ENCODE data around the gene PACSIN3.

Gene PACSIN3

GRCh38 chr11:47152953-47153950, 33.0 kb downstream of the PACSIN3 start:
- DNase-seq (ENCODE audit: low spot score) = peak; percentile 93

GRCh38 chr11:47152126-47152952, 33.9 kb downstream of the PACSIN3 start:
- DNase-seq (ENCODE audit: low spot score) = no peak

- DNase-seq (ENCODE audit: low spot score) = no peak
Observed at GRCh38 chr11:47149782-47150181, 36.5 kb downstream of the PACSIN3 start.

GRCh38 chr11:47148903-47149531, 37.2 kb downstream of the PACSIN3 start:
- DNase-seq (ENCODE audit: low spot score) = no peak

GRCh38 chr11:47148270-47148669, 38.0 kb downstream of the PACSIN3 start:
- DNase-seq (ENCODE audit: low spot score) = no peak

GRCh38 chr11:47147681-47148080, 38.6 kb downstream of the PACSIN3 start:
- DNase-seq (ENCODE audit: low spot score) = no peak

GRCh38 chr11:47147250-47147649, 39.0 kb downstream of the PACSIN3 start:
- no peak for DNase-seq (ENCODE audit: low spot score)

GRCh38 chr11:47144541-47144940, 41.7 kb downstream of the PACSIN3 start:
- no peak for DNase-seq (ENCODE audit: low spot score)

- DNase-seq (ENCODE audit: low spot score) = no peak
Observed at GRCh38 chr11:47143322-47143721, 42.9 kb downstream of the PACSIN3 start.

- peak; percentile 88 for DNase-seq (ENCODE audit: low spot score)
Observed at GRCh38 chr11:47139878-47140277, 46.4 kb downstream of the PACSIN3 start.

- peak; percentile 58 for DNase-seq (ENCODE audit: low spot score)
Observed at GRCh38 chr11:47137476-47137875, 48.8 kb downstream of the PACSIN3 start.

- peak; percentile 69 for DNase-seq (ENCODE audit: low spot score)
Observed at GRCh38 chr11:47136921-47137320, 49.3 kb downstream of the PACSIN3 start.

GRCh38 chr11:47136327-47136726, 49.9 kb downstream of the PACSIN3 start:
- DNase-seq (ENCODE audit: low spot score) = no peak

- DNase-seq (ENCODE audit: low spot score) = no peak
Observed at GRCh38 chr11:47132981-47133380, 53.3 kb downstream of the PACSIN3 start.

GRCh38 chr11:47132490-47132889, 53.7 kb downstream of the PACSIN3 start:
- no peak for DNase-seq (ENCODE audit: low spot score)

- no peak for DNase-seq (ENCODE audit: low spot score)
Observed at GRCh38 chr11:47131136-47131535, 55.1 kb downstream of the PACSIN3 start.

- no peak for DNase-seq (ENCODE audit: low spot score)
Observed at GRCh38 chr11:47130543-47130942, 55.7 kb downstream of the PACSIN3 start.
